OCI-LY3 (cell line): ENCODE measurements around the gene BPIFB3.

Source experiments
- H2AFZ ChIP-seq: fragments of 200-600, 300-600 bp; shearing (Covaris generic); 2 replicates; pipeline ENCODE4 v1.6.0; 2014; ENCODE audit warnings: antibody characterized with exemption, low read depth, low read length
- H3K27ac ChIP-seq: fragments of 200-600, 300-600 bp; sonication (generic); 2 replicates; pipeline ENCODE4 v1.5.1; 2014; ENCODE audit warnings: mild to moderate bottlenecking, low read length, moderate library complexity, mixed read lengths
- H3K27me3 ChIP-seq: fragments of 200-600, 300-600 bp; sonication (generic); 2 replicates; pipeline ENCODE4 v1.6.1; 2014; ENCODE audit warnings: low read depth, low read length, mixed read lengths
- H3K36me3 ChIP-seq: fragments of 200-600, 300-600 bp; sonication (generic); replicated peaks from 2 replicates; pipeline ENCODE3; 2014; ENCODE audit warnings: low read depth, low read length, mixed read lengths
- H3K4me1 ChIP-seq: fragments of 300-600, 200-600 bp; sonication (generic); 2 replicates; pipeline ENCODE4 v1.6.1; 2014; ENCODE audit warnings: low read length, mixed read lengths
- H3K4me2 ChIP-seq: fragments of 200-600, 300-600 bp; sonication (generic); 2 replicates; pipeline ENCODE4 v1.6.1; 2014; ENCODE audit warnings: low read length, mixed read lengths
- H3K4me3 ChIP-seq: fragments of 300-600, 200-600 bp; sonication (generic); 2 replicates; pipeline ENCODE4 v1.5.1; 2014; ENCODE audit warnings: antibody characterized with exemption, mild to moderate bottlenecking, low read length, moderate library complexity
- H3K79me2 ChIP-seq: fragments of 300-600, 200-600 bp; shearing (Covaris generic); 2 replicates; pipeline ENCODE4 v1.6.1; 2014; ENCODE audit warnings: mild to moderate bottlenecking, low read length, mixed read lengths
- H3K9ac ChIP-seq: fragments of 300-600, 200-600 bp; shearing (Covaris generic); 2 replicates; pipeline ENCODE4 v1.6.0; 2014; ENCODE audit warnings: mild to moderate bottlenecking, low read length, moderate library complexity
- H3K9me3 ChIP-seq: fragments of 200-600, 300-600 bp; shearing (Covaris generic); 2 replicates; pipeline ENCODE4 v1.6.1; 2014; ENCODE audit warnings: low read length, mixed read lengths; ENCODE audit not compliant: insufficient read depth
- H4K20me1 ChIP-seq: fragments of 200-600, 300-600 bp; sonication (generic); 2 replicates; pipeline ENCODE4 v1.6.1; 2016; ENCODE audit warnings: low read length, mixed read lengths; ENCODE audit not compliant: insufficient read depth
- EZH2phosphoT487 ChIP-seq: fragments of 200-600 bp; shearing (Covaris generic); IDR thresholded peaks from 2 replicates; pipeline ENCODE4 v1.6.1; 2018; ENCODE audit warnings: antibody characterized with exemption, mixed run types, low read depth
- TF ChIP-seq, protein P1 (sequence below): fragments of 200-600, 300-600 bp; sonication (generic); IDR thresholded peaks from 2 replicates; pipeline ENCODE4 v1.5.1; 2014; ENCODE audit warnings: antibody characterized with exemption, low read length, low read depth

The BPIFB3 gene

GRCh38 chr20:33091147-33091546 lies 37.4 kb downstream of the BPIFB3 start:
- Histone ChIP-seq H2AFZ (no peak overlapping the region), H3K27me3 (peaks cover 4% of the 10 kb centered on the region; the same call in 1 of the 2 replicates), H4K20me1 (no peaks in the 10 kb centered on the region), H3K4me1 (no peaks in the 10 kb centered on the region), H3K27ac (no peak overlapping the region), H3K4me3 (no peak overlapping the region), H3K36me3 (no peaks in the 10 kb centered on the region), H3K4me2 (no peak overlapping the region), H3K9me3 (no peaks in the 10 kb centered on the region), H3K79me2 (no peaks in the 10 kb centered on the region), H3K9ac (no peak overlapping the region)
- TF ChIP-seq EZH2phosphoT487, result no peak
- TF ChIP-seq, protein P1, sequence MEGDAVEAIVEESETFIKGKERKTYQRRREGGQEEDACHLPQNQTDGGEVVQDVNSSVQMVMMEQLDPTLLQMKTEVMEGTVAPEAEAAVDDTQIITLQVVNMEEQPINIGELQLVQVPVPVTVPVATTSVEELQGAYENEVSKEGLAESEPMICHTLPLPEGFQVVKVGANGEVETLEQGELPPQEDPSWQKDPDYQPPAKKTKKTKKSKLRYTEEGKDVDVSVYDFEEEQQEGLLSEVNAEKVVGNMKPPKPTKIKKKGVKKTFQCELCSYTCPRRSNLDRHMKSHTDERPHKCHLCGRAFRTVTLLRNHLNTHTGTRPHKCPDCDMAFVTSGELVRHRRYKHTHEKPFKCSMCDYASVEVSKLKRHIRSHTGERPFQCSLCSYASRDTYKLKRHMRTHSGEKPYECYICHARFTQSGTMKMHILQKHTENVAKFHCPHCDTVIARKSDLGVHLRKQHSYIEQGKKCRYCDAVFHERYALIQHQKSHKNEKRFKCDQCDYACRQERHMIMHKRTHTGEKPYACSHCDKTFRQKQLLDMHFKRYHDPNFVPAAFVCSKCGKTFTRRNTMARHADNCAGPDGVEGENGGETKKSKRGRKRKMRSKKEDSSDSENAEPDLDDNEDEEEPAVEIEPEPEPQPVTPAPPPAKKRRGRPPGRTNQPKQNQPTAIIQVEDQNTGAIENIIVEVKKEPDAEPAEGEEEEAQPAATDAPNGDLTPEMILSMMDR, result no peak

DNA sequence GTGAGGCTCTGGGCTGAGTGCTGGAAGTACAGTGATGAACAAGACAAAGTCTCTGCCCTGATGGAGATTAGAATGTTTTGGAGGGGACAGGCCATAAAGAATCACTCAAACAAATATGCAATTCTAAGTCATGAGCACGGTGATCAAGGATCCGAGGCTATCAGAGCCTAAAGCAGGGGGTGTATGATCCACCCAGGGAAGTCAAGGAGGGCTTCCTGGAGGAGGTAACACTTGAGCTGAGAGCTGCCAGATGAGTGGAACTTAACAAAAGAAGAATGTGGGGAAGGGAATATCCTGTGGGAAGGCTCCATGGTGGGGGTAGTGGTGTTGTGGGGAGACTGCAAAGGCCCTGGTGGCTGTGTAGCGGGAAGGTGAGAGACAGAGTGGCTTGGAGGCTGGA lies 38.0 kb downstream of the BPIFB3 start:
- Histone ChIP-seq H3K9ac (no peak overlapping the region), H3K36me3 (no peaks in the 10 kb centered on the region), H3K4me2 (no peak overlapping the region), H2AFZ (no peak overlapping the region), H4K20me1 (no peaks in the 10 kb centered on the region), H3K4me3 (no peak overlapping the region), H3K27ac (no peak overlapping the region), H3K9me3 (no peaks in the 10 kb centered on the region), H3K79me2 (no peaks in the 10 kb centered on the region), H3K4me1 (no peaks in the 10 kb centered on the region), H3K27me3 (peaks cover 3% of the 10 kb centered on the region; the same call in 1 of the 2 replicates)
- TF ChIP-seq EZH2phosphoT487, result no peak
- TF ChIP-seq, protein P1, result no peak

GRCh38 chr20:33092361-33092760 lies 38.7 kb downstream of the BPIFB3 start:
- no peak overlapping the region for H3K4me3 ChIP-seq
- H3K27ac ChIP-seq, result no peak overlapping the region
- H4K20me1 ChIP-seq, result no peaks in the 10 kb centered on the region
- no peaks in the 10 kb centered on the region for H3K79me2 ChIP-seq
- no peaks in the 10 kb centered on the region for H3K9me3 ChIP-seq
- no peaks in the 10 kb centered on the region for H3K36me3 ChIP-seq
- TF ChIP-seq, protein P1, result no peak
- no peak for TF ChIP-seq EZH2phosphoT487
- H3K27me3 ChIP-seq, result peaks cover 3% of the 10 kb centered on the region; the same call in 1 of the 2 replicates
- no peak overlapping the region for H3K4me2 ChIP-seq
- H3K9ac ChIP-seq, result no peak overlapping the region
- H2AFZ ChIP-seq, result no peak overlapping the region
- H3K4me1 ChIP-seq, result no peaks in the 10 kb centered on the region

DNA sequence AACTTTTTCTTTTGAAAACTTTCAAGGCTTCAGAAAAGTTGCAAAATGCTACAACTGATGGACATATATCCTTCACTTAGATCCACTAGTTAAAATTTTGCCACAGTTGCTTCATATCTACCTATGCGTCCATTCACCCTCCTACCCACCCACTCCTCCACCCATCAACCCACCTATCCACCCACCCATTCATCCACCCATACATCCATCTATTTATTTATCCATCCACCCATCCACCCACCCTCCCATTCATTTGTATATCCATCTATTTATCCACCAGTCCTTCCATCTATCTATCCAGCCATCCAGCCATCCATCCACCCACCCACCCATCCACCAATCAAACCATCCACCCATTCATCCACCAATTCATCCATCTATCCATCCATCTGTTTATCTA lies 39.4 kb downstream of the BPIFB3 start:
- H3K9ac ChIP-seq, result no peak overlapping the region
- H3K79me2 ChIP-seq, result no peaks in the 10 kb centered on the region
- H2AFZ ChIP-seq, result no peak overlapping the region
- peaks cover 3% of the 10 kb centered on the region; the same call in 1 of the 2 replicates for H3K27me3 ChIP-seq
- no peak overlapping the region for H3K27ac ChIP-seq
- no peak overlapping the region for H3K4me2 ChIP-seq
- H4K20me1 ChIP-seq, result no peaks in the 10 kb centered on the region
- H3K9me3 ChIP-seq, result no peaks in the 10 kb centered on the region
- no peaks in the 10 kb centered on the region for H3K4me1 ChIP-seq
- H3K36me3 ChIP-seq, result no peaks in the 10 kb centered on the region
- no peak for TF ChIP-seq EZH2phosphoT487
- TF ChIP-seq, protein P1, result no peak
- H3K4me3 ChIP-seq, result no peak overlapping the region
